A204.1 (cell line): Measurements from ENCODE around the gene SSH3.

Experiments used
- FAIRE-seq: peaks from 2 replicates; lab custom pipeline; 2012; peaks lifted over from hg19 to GRCh38; lab: Jason Lieb, UNC

Gene SSH3

DNA sequence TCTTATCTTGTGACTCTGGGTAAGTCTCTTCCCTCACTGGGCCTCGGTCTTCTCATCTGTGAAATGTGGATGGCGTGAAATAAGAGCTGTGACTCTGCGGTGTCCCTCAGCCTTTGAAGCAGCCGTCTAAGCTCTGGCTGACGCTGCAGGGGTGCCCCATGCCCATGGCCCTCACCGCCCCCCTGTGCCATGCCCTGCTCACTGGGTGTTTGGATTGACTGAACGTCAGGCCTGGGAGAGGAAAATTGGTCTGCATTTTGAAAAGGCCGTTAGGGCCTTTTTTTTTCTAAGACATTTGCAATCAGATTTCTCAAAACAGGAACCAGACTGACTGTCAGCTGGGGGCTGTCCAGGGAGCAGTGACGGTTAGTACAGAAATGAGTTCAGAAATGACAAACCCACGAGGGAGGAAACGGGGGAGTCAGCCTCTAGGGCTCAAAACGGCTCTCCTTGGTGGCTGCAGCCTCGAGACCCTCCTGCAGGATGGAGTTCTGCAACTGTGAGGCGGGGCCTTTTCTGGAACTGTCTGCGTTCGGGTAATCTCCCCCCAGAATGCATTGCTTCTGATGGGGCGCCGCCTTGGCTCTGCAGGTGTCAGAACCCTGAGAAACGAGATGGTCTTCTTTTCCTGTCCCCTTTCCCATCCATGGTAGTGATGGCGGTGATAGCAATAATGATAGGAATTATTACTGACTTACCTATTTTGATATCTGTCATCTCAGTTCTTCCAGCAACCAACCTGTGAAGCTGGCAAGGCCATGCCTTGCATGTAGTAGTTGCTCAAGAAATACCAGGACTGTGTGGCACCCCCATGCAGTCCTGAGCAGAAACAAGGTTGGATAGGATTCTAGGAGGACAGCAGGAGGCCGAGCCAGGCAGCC, 35.0 kb upstream of the SSH3 start:
- no peak for FAIRE-seq

DNA sequence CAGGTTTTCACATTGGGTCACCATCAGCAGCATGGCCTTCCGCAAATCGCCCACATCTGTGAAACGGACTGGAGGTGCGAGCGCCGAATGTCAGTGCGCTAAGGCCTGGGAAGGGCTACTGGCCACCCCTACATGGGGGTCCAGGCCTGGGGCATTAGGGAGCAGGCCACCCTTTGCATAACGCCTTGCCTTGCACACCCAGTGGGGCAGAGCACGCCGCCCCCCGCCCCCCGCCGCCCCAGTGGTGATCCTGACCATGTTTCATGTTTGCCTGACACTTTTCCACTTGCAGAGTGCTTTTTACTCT, 34.4 kb upstream of the SSH3 start:
- no peak for FAIRE-seq

DNA sequence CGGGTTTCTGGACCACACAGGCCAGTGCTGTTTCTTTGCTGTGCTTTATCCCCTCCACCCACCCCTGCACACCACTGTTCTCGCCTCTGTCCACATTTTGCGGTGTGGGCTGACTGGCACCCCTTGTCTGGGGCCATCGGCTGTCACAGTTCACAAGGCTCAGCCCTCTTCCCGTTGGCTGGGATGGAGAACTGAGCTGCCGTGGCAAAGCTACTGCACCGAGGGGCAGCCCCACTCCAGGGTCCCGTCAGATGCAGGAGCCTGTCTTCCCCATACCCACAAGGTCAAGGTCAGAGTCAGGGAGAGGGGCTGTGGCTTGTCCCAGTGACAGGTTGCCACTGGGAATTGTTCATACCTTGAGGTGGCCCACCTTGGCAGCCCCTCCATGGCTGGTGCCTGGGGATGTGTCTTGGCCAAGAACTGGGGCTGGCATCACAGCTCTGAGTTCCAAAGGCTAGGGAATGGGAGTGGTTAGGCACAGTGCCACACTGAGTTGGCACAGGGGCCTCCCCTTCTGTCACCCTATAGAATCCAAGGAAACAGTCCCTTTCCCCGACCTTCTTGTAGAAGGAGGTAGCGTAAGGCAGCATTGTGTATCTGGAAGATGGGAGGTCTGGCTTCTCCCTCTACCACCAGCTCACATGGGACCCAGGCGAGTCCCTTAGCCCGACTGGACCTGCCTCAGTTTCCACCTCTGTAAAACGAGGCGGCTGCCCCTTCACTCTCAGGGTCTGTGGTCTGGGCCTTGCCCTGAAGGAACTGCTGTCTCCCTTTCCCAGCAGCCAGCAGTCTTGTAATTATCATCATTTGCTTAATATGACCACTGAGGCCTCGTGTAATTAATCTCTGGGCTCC, 33.7 kb upstream of the SSH3 start:
- no peak for FAIRE-seq

DNA sequence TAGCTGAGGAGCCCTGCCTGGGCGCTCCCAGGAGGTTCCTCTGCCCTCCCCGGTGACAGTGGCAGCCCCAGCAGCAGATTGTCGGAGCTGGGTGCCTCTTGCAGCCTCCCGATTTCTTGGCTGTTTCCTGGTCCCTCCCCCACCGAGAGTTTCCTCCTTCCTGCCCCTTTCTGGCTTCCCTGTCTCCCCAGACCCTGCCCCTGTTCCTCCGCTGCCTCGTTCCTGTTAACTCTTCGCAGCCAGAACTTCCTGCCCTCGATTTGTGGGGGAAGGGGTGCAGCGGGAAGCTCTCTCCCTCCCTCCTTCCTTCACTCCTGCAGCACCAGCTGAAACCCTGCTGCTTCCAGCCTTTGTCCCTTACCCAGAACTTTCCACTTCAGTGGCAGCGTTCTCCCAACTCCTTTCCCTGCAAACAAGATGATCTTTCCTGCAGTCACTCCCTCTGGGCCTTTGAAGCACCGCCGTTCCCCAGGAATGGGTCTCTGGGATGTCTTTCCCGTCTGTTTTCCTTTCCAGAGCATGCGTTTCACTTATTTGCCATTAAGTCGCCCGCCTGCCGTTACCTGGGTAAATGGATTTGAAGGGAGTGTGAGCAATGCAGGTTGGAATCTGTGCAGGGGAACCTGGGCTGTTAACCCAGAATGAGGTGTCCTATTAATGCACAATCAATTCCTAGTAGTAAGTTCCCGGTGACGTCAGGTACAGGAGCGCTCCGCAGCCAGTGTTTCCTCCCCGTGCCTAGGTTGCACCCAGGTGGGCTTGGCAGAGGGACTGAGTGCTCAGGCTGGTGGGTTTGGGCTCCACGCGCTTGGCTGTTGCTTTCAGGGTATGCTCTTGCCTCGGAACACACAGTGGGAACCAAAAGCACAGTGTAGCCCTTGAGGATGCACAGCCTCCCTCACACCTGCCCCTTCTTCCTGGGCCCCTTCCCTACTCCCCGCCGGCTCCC, 32.8 kb upstream of the SSH3 start:
- FAIRE-seq = no peak

DNA sequence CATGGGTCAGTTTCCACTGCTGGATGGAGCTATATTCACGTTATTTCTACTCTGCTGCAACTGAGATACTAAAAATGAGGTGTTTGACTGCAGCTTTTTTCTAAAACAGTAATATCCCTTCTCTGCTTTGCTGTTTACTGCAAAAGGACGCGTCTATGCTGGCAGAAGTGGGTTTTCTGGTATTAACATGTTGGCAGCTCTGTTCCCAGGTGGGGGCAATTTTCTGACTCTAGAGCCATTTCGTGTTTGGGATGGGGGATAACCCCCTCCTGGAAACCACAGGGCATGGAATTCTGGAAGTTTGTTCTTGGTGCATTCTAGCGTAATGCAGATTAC, 32.2 kb upstream of the SSH3 start:
- FAIRE-seq = no peak

DNA sequence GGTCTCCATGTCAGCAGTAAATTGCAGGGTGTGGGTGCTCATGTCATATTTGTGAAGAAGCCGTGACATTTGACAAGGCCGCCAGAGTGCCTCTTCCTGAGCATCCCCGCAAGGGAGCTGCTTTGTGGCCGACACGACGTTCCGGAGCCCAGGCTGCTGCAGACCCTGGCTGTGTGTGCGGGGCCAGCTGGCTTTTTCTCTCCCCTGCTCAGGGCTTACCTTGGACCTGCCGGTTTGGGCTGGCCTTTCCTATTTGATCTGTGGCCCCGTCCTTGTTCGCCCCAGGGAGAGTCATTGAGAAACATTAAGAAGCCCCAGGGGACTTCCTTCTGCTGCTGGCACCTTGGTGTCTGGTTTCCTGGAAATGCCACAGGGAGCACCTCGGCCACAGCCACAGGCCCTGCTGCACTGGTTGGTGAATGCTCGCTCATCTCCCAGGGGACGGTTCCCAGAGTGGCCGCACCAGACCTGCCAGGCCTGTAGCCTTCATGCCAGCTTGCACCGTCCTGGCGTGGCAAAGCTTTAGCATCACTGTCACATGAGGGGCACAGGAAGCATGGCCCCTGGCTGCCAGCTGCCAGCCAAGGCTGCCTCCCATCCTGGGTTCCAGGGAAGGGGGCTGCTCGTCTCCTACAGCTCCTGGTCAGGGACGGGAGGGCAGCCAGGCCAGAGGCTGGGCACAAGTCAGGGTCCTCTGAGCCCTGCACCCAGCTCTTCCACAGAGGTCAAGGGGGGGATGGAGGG, 31.6 kb upstream of the SSH3 start:
- no peak for FAIRE-seq

DNA sequence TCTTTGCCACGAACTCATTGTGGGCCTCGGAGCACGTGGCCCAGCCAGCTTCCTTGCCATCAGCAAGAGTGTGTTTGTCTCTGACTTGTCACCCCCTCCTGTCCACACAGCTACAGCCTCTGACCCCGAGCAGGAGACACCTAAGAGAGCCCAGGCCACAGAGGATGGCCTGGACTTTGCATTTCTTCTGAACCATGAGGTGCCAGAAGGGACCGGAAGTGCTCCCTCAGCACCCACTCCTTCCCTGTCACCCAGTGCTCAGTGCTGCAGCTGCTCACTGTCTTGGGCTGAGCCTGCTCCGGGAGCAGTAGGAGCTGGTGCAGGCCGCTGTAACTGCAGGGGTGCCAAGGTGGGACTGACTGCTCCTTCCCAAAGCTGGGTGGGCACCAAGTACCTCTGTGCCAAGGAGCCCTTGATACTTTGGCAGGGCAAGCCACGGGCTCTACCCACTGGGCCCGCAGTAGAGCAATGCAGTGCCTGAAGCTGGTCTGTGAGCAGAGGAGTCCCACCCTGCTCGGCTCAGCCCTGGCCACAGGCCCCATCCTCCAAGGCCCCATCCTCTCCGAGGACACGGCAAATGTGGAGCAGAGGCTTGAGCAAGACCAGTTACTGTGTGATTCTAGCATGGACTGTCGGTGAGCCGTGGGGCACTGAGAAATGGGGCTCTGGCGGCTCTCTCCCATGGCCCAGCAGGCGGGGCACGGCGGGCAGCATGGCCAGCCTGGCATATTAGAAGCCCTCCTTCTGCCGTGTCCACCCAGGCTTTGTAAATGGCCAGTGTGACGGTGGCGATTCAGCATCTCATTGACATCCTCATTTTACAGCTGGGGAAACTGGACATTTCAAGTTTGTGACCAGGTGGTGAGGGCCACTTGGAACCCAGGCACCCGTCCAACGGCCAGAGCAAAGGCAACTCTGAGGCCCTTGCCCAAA, 30.7 kb upstream of the SSH3 start:
- FAIRE-seq = no peak

DNA sequence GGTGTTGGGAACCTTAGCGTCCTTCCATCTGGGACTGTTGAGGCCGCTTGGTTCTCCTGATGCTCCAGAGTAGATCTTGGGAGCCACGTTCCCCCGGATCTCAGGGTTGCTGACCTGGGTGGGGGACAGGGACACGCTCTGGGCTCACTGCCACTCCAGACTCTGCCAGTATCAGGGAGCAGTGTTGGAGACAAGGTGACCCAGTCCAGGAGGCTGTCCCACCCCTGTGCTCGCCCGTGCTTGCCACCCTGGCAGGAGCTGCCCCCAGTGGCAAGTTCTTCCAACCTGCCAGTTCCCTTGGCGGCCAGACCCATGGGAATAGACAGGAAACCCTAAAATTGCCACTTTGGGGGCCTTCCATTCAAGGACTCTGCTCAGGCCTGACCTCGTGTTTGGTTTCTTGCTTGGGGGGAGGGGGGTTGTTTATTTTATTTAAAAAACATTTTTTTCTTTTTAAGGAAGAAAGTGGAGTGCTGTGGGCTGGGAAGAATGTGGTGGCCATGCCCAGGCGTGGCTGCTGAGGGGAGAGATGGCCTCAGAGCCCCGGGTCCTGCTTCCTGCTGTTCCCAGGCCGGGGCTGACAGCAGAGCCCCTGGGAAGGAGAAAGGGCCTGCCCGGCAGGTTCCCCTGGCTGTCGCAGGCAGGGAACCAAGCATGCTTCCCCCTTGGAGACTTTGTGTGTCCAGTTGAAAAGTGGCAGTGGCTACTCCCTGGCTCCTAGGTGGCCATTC, 29.9 kb upstream of the SSH3 start:
- no peak for FAIRE-seq

DNA sequence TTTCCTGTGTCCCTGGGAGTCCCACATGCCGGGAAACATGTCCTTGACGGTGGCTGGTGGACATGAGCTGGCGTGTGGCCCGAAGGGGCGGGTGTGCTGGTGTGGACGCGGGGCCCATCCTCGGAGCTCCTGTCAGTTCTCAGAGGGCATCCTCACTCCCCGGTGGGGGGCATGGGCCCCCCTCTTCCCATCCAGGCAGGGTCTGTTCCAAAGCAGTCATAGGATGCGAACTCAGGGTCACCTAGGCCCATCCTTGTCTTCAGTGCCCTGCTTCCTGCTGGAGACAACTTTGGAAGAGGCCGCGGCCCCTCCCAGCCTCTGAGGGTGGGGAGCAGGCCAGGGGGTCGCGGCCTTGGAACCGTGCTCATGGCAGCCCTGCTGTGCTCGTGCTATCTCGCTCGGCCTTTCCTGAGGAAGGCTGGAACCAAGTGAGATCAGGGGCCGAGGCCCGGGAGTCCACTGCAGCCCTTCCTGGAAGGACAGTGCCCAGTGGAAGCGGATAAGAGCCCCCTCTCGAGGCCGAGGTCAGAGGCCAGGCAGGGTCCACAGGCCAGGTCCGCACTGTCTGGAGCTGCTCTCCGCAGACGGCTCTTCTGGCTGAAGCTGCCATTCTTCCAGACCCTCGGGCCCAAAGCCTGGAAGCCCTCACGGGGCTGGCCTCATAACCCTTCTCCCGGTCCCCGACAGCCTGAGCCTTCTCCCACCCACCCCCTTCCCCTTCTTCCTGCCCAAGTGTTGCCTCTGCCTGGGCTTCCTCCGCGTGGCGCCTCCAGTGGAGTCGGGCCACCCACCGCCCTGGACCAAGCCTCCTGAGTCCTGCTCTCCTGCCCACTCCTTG, 28.3 kb upstream of the SSH3 start:
- no peak for FAIRE-seq

DNA sequence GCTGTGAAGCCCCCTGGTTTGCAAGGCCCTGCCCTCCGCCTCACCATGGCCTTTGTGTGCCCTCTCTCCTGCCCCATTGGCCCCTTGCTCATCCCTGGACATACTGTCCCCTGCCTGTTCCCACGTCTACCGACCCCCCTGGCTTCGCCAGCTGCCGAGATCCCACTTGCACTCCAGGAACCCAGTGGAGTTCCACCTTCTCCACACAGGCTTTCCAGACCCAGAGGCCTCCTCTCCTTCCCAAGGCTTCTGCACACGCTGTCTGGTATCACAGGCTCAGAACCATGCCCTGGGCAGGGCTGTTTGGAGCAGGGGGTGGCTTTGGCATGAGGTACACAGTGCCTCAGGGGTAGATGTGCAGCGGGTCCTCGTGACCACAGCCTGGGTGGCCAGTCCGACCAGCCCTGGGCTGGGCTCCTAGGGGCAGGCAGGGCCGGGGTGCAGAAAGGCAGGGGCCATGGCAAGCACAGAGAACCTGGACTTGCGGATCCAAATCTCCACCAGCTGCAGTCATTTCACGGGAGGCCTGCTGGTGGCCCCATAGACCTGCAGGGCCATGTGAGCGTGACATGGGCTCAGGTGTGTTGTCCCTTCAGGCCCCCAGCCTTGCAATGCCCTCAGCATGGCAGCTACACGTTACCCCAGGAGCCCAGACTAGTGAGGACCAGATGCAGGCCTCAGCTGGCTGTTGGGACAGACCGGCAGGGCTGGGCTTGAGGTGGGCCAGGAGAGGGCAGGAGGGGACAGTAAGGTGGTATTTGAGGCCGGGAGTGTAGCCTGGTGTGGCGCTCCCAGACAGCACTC, 27.5 kb upstream of the SSH3 start:
- no peak for FAIRE-seq

DNA sequence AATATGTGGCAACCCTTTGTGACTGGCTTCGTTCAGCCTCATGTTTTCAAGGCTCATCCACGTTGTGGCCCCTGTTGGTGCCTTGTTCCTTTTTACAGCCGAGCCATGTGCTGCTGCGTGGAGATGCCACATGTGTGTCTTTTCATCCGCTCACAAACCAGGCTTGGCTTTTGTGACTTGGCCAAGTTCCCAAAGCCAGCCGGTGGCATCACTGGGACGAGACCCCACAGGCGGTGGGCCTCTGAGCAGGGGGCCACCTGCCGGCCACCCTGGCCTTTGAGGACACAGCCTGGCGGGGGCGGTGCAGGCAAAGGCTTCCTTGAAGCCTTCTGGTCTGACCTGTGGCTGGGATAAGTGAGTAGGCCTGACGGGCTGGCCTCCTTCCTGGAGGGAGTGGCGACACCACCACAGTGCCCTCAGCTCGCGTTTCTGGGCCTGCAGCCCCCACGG, 26.5 kb upstream of the SSH3 start:
- FAIRE-seq = no peak

DNA sequence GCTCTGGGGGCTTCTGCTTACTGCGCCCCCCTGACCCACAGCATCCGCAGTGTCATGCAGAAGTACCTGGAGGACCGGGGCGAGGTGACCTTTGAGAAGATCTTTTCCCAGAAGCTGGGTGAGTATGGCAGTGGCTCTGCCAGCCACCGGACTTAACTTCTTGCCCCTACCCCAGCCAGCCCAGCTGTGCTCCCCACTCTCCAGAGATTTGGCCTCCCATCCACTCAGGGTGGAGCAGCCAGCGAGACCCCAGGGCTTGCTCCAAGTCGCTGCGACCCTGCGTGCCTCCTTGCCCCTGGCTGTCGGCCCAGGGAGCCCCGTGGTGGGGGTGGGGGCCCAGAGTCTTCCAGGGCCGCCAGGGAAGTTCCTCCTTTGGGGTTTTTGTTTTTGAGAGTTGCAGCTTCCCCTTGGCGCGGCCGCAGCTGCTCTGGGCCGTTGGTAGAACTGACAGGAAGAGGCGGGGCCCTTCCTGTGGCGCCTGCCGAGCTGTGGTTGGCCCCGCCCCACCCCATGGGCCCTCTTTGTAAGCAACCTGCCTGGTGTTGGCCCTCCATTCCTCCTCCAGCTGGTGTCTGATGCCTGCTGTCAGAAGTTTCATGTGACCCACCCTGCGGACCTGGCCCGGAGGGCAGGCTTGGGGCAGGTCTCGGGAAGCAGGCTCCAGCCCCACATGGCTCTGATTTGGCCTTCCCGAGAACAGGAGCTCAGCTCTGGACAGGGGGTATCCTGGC, 25.9 kb upstream of the SSH3 start:
- no peak for FAIRE-seq

DNA sequence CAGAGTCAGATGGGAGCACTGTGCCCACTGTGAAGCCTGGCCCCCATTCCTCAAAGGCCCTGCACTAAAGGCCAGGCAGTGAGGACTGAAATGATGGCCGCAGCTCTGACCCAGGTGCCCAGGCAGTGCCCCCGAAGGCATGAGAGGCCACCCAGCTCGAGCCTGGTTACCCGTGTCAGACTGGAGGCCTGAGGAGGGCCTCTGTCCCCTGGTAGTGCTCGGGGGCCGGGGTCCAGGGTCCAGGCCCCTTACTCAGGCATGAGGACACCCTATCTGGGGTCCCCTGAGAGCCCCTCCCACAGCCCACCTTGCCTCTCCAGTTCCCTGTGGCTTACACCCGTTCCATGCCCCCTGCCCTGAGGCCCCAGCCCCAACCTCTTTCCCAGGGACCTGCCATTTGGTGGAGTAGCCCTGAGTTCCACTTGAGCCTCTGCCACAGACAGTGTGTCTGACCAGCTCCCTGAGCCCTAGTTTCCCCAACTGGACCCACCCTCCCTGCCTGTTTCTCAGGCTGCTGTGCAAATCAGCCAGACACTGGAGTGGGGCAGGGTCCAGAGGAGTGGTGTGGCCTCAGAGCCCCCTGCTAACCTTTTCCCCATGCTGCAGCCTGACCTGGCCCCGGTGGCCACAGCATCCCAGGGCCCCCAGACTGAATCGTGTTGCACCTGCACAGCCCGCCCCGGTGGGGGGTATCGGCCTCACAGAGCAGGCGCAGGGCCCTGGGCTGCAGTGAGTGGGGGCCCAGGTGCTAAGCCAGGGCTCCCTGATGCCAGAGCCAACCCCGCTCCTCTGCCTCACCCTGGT, 25.0 kb upstream of the SSH3 start:
- FAIRE-seq = no peak

DNA sequence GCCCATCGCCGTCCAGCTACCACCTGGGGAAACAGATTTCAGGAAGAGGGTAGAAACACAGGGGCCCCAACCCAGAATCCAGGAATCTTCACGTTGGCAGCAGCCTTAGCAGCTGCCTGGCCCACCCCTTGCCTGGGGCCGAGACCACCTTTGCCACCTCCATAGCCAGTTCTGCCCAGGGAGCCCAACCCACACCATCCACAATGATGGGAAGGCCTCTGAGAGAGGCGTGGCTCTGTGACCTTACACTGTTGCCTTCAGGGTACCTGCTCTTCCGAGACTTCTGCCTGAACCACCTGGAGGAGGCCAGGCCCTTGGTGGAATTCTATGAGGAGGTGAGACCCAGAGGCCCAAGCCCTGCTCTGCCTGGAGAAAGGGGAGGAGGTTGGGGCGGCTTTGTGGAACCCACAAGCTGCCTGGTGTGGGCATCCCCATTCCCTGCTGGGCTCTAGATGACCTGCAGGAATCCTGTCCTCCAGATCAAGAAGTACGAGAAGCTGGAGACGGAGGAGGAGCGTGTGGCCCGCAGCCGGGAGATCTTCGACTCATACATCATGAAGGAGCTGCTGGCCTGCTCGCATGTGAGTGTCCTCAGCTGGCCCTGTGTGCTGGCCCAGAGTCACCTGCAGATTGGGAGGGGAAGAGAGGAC, 24.3 kb upstream of the SSH3 start:
- no peak for FAIRE-seq

DNA sequence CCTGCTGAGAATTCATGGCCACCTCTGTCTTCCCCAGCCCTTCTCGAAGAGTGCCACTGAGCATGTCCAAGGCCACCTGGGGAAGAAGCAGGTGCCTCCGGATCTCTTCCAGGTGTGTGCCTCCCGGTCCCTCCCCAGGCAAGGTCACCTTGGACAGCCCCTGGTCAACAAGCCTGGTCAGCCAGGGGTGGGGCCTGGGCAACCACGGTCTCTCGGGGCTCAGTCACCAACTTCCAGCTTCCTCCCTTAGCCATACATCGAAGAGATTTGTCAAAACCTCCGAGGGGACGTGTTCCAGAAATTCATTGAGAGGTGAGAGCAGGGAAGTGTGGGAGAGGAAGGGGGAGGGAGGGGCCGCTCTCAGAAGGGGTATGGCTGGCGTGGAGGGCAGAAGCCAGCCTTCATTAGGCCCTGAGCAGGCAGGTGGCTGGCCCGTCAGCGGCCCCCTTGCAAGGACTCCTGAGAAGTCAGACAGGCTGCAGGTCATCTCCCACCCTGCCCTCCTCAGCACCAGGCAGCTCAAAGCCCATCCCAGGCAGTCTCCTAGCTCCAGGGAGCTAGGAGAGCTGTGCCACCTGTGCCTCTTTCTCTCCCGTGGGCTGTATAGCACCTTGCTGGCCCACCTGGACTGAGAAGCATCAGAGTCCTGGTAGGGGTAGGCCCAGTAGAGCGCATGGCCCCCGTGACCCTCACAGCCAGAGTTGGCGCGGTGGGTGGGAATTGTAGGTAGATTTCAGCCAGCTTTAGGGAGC, 23.6 kb upstream of the SSH3 start:
- FAIRE-seq = no peak
